Gastroesophageal sphincter (tissue), 3 donors: Measurements from ENCODE around the gene ABCA5.

Experiments used
- EP300 ChIP-seq: sonication (generic); formaldehyde crosslinking; IDR thresholded peaks from one replicate; pipeline ENCODE4 v1.6.1; 2017; ENCODE audit warnings: antibody characterized with exemption, mild to moderate bottlenecking
- POLR2AphosphoS5 ChIP-seq: sonication (generic); formaldehyde crosslinking; IDR thresholded peaks from one replicate; pipeline ENCODE4 v1.6.1; 2017; ENCODE audit warnings: antibody characterized with exemption
- TF ChIP-seq, protein P1 (sequence below), 4 experiments: fragments of 200-600 bp in 2 of 4; fragments of 450-650 bp in 2 of 4; sonication (generic) in 1 of 4; IDR thresholded peaks; one replicate each; pipeline ENCODE4 v1.5.1; 2017 to 2019; ENCODE audit warnings: antibody characterized with exemption in 4 of 4, mild to moderate bottlenecking in 2 of 4, moderate library complexity in 2 of 4

DNA sequence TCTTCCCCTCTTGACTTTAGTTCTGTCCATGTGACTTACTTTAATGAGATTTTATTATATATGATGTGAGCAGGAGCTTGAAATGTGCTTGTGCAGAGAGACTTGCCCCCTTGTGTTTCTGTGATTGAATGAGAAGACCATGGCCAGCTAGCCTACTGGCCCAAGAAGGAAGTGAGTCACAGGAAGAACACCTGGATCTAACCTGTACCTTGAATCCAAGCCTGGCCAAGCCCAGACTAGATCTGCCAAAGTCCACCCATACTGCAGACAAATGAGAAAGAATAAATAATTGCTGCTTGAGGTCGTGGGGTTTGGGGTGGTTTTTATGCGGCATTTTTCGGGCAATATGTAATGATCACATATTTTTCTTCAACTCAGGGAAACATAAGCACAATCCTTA, 107.9 kb downstream of the ABCA5 start:
- TF ChIP-seq, protein P1, sequence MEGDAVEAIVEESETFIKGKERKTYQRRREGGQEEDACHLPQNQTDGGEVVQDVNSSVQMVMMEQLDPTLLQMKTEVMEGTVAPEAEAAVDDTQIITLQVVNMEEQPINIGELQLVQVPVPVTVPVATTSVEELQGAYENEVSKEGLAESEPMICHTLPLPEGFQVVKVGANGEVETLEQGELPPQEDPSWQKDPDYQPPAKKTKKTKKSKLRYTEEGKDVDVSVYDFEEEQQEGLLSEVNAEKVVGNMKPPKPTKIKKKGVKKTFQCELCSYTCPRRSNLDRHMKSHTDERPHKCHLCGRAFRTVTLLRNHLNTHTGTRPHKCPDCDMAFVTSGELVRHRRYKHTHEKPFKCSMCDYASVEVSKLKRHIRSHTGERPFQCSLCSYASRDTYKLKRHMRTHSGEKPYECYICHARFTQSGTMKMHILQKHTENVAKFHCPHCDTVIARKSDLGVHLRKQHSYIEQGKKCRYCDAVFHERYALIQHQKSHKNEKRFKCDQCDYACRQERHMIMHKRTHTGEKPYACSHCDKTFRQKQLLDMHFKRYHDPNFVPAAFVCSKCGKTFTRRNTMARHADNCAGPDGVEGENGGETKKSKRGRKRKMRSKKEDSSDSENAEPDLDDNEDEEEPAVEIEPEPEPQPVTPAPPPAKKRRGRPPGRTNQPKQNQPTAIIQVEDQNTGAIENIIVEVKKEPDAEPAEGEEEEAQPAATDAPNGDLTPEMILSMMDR (IDR thresholded peaks at IDR 0.05) = no peak
- TF ChIP-seq EP300 = no peak
- TF ChIP-seq POLR2AphosphoS5 = no peak
